Body of pancreas (tissue), 4 donors: ENCODE data around the gene AOAH. TPM values are rescaled to one million over a fixed set of nuclear protein-coding genes. Genes with fewer than 3 reads are reported as not detected.

Experiments used
- ATAC-seq: fragments of 150-250 bp; one replicate; pipeline ENCODE4 v1.9.1; 2016
- DNase-seq, 4 donors: peaks; one replicate each; pipeline ENCODE4 v3.0.0-alpha.2; 2019
- H3K27ac ChIP-seq, 4 donors: fragments of 200-600 bp; sonication (generic); 1 replicate in 3 of 4; 2 replicates in 1 of 4; pipeline versions ENCODE4 v1.5.1 to v1.6.1; 2016 to 2019; ENCODE audit warnings: mild to moderate bottlenecking in 1 of 4, mixed read lengths in 1 of 4, moderate library complexity in 1 of 4
- H3K27me3 ChIP-seq, 2 donors: fragments of 200-600 bp; sonication (generic); one replicate each; pipeline ENCODE4 v1.6.0; 2016; ENCODE audit warnings: mild to moderate bottlenecking in 1 of 2
- H3K36me3 ChIP-seq, 2 donors: fragments of 200-600 bp; sonication (generic); replicated peaks in 1 of 2; 2 replicates each; pipeline ENCODE4 v1.5.1; 2016; ENCODE audit warnings: low read depth in 2 of 2; ENCODE audit not compliant: insufficient read depth in 1 of 2
- H3K4me1 ChIP-seq: fragments of 200-600 bp; sonication (generic); one replicate; pipeline ENCODE4 v1.6.0; 2016
- H3K4me3 ChIP-seq, 2 donors: fragments of 200-600 bp; sonication (generic); 1 replicate in 1 of 2; 2 replicates in 1 of 2; pipeline ENCODE4 v1.5.1; 2016 to 2019
- H3K9me3 ChIP-seq, 3 donors: fragments of 200-600 bp; sonication (generic); 1 replicate in 2 of 3; 2 replicates in 1 of 3; pipeline ENCODE4 v1.5.1; 2016
- CTCF ChIP-seq, 7 experiments: fragments of 450-650 bp in 4 of 7; fragments of 200-600 bp in 3 of 7; sonication (generic) in 3 of 7; IDR thresholded peaks; one replicate each; pipeline ENCODE4 v1.5.1; 2016 to 2019; ENCODE audit warnings: antibody characterized with exemption in 7 of 7
- POLR2A ChIP-seq, 3 donors: fragments of 450-650 bp; IDR thresholded peaks; one replicate each; pipeline ENCODE4 v1.6.1; 2016; ENCODE audit warnings: antibody characterized with exemption in 3 of 3, mild to moderate bottlenecking in 2 of 3
- whole genome bisulfite sequencing, 2 donors: methylation state at CpG; one replicate each; pipeline ENCODE4 v1.1.5; 2017; 5-methylcytosine and 5-hydroxymethylcytosine counted together
- intact Hi-C: fragments of 100-400 bp; cut with DNase I; formaldehyde crosslinking; loops from one replicate; pipeline ENCODE4 v1.15.1; 2023
- total RNA-seq, 2 donors: library from RNA; depleted of rRNA; stranded (reverse); fragments of >200 nt; gene quantifications; one replicate each; pipeline ENCODE4 v1.1.0, GENCODE V29; 2016

Gene AOAH
- total RNA-seq, 2 donors from 2014 or later: 4.9 to 6.2 TPM

- no peaks in the 10 kb centered on the region for H3K9me3 ChIP-seq
- TF ChIP-seq CTCF (IDR thresholded peaks at IDR 0.05) (no peak), POLR2A (IDR thresholded peaks at IDR 0.05) (no peak)
- H3K4me3 ChIP-seq: no peak overlapping the region
- H3K27ac ChIP-seq: no peak overlapping the region
- no peak for ATAC-seq
- no peak for DNase-seq
- WGBS, 2 donors: 95 to 97% methylated on average over 3 of the region's 3 CpGs
- intact Hi-C loops: no loop called here
- no peaks in the 10 kb centered on the region for H3K36me3 ChIP-seq
- no peaks in the 10 kb centered on the region for H3K27me3 ChIP-seq
- H3K4me1 ChIP-seq: peaks cover 12% of the 10 kb centered on the region
Measured at GRCh38 chr7:36602511-36602910, 121.8 kb downstream of the AOAH start.

DNA sequence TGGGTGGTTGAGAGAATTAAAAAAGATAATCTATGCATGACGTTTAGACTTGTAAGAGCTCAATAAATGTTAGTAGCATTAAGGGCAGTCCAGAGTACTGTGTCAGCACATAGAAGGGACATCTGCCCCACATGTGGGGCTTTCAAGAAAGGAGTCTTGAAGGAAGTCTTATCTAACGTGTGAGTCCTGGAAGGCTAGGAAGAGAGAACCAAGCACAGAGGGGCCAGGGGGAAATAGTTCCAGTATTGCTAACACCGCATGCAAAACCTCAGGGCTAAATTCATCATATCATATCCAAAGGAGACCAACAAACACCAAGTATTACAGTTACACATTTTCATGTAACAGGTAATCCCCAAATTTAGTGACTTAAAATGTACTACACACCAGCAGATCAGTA, 122.7 kb downstream of the AOAH start:
- no peak overlapping the region for H3K4me3 ChIP-seq
- WGBS, 2 donors: 53 to 73% methylated on average over 3 of the region's 3 CpGs

GRCh38 chr7:36600869-36601530, 123.3 kb downstream of the AOAH start:
- H3K4me3 ChIP-seq: no peak overlapping the region
- no peaks in the 10 kb centered on the region for H3K36me3 ChIP-seq
- no peaks in the 10 kb centered on the region for H3K27me3 ChIP-seq
- DNase-seq (peak; percentile 18 to 51 (median 33)), ATAC-seq (peak; percentile 91)
- TF ChIP-seq POLR2A (IDR thresholded peaks at IDR 0.05) (no peak), CTCF (IDR thresholded peaks at IDR 0.05) (no peak)
- no peaks in the 10 kb centered on the region for H3K9me3 ChIP-seq
- H3K27ac ChIP-seq: no peak overlapping the region
- peaks cover 12% of the 10 kb centered on the region for H3K4me1 ChIP-seq
- intact Hi-C loops: no loop called here
- 67 to 71% methylated on average over 5 of the region's 5 CpGs for WGBS, 2 donors

More for the DNA sequence above, 122.7 kb downstream of the AOAH start:
- H3K4me1 ChIP-seq: peaks cover 12% of the 10 kb centered on the region
- ATAC-seq (no peak), DNase-seq (no peak)
- no peaks in the 10 kb centered on the region for H3K27me3 ChIP-seq
- intact Hi-C loops: no loop called here
- no peaks in the 10 kb centered on the region for H3K9me3 ChIP-seq
- TF ChIP-seq CTCF (IDR thresholded peaks at IDR 0.05) (no peak), POLR2A (IDR thresholded peaks at IDR 0.05) (no peak)
- H3K36me3 ChIP-seq: no peaks in the 10 kb centered on the region
- H3K27ac ChIP-seq: no peak overlapping the region

DNA sequence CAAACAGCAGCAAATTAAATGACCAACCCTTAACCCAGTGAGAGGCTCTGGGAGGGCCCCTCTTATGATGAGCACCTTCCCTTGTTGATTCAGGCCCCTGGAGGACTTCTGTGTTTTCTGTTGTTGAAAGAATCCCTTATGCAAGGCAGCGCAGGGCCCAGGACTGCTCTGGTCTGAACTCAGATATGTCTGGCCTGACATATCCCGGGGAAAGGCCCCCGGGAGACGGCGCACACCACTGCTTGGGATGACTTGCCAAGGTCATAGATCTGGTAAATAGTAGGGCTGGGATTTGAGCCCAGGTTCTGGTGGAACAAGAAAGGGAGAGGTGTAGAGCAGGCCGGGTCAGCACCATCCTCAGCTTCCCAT, 124.0 kb downstream of the AOAH start:
- Histone ChIP-seq H3K27me3 (no peaks in the 10 kb centered on the region), H3K4me3 (no peak overlapping the region), H3K4me1 (peaks cover 12% of the 10 kb centered on the region), H3K27ac (no peak overlapping the region), H3K9me3 (no peaks in the 10 kb centered on the region), H3K36me3 (no peaks in the 10 kb centered on the region)
- 54 to 55% methylated on average over 6 of the region's 6 CpGs for WGBS, 2 donors
- TF ChIP-seq POLR2A (IDR thresholded peaks at IDR 0.05): no peak
- TF ChIP-seq CTCF (IDR thresholded peaks at IDR 0.05): no peak
- ATAC-seq (no peak), DNase-seq (no peak)
- intact Hi-C loops: no loop called here

DNA sequence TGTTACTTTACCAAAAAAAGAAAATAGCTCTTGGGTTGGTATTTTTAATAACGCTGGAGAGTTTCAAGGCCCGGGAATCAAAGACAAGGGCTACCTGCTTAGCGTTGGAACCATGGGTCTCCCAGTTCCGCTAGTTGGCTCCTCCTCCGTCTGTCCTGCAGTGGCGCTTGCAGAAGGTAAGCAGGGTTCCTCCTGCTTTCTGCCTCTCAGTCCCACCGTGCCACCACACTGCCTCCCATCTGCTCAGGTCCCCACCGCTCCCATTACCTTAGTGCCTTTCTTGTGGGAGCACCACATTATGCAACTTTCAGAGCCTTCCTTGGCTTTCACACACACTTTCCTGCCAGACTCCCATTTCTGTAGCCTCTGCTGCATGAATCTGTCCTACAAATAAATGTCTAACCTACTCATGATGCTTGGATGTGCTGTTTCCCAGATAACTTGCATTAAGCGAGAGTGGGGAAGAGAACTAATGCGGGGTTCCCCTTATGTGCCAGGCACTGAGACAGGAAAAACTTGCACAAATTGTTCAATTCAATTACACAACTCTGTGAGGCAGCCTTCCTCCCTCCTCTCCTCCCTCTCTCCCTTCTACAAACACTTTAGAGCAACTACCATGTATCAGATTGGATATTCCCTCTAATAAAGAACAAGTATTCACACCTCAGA, 124.5 kb downstream of the AOAH start:
- no peak overlapping the region for H3K4me3 ChIP-seq
- H3K4me1 ChIP-seq: peaks cover 12% of the 10 kb centered on the region
- ATAC-seq (no peak), DNase-seq (no peak)
- no peaks in the 10 kb centered on the region for H3K36me3 ChIP-seq
- H3K9me3 ChIP-seq: no peaks in the 10 kb centered on the region
- H3K27ac ChIP-seq: no peak overlapping the region
- 92 to 97% methylated on average over 10 of the region's 10 CpGs for WGBS, 2 donors
- H3K27me3 ChIP-seq: no peaks in the 10 kb centered on the region
- intact Hi-C loops: no loop called here
- TF ChIP-seq POLR2A (IDR thresholded peaks at IDR 0.05) (no peak), CTCF (IDR thresholded peaks at IDR 0.05) (no peak)
